ENCODE data around the gene WWTR1. TPM values are rescaled to one million over a fixed set of nuclear protein-coding genes. Genes with fewer than 3 reads are reported as not detected.

WWTR1 gene
- total and polyA plus RNA-seq, 2 of the 8 experiments (the other 6 are each of a cell fraction or from before 2014, with no cell fraction given): 15.7 to 18.6 TPM

- TF ChIP-seq CHD7 (IDR thresholded peaks at IDR 0.05; ENCODE audit: insufficient replicate concordance, low read length): no peak
- TF ChIP-seq KDM4A (IDR thresholded peaks at IDR 0.05; ENCODE audit: low read depth, low read length, severe bottlenecking): no peak
- TF ChIP-seq RBBP5 (IDR thresholded peaks at IDR 0.05; ENCODE audit: borderline replicate concordance, low read depth, low read length): no peak
Observed at GRCh38 chr3:149560617-149561016, 97.2 kb downstream of the WWTR1 start (continued).
